HepG2 (cell line): ENCODE data around the gene SLC39A1. TPM values are rescaled to one million over a fixed set of nuclear protein-coding genes. Genes with fewer than 3 reads are reported as not detected.

Experiments used
- FOXC1 ChIP-seq: sonication (generic); formaldehyde crosslinking; IDR thresholded peaks from 2 replicates; pipeline ENCODE4 v1.8.0; 2022; ENCODE audit warnings: mild to moderate bottlenecking, missing genetic modification reagents, borderline replicate concordance
- GZF1 ChIP-seq: sonication (generic); formaldehyde crosslinking; IDR thresholded peaks from 2 replicates; pipeline ENCODE4 v1.5.1; 2020; ENCODE audit warnings: mild to moderate bottlenecking, missing genetic modification reagents
- HMG20B ChIP-seq: conservative IDR thresholded peaks from 2 replicates; pipeline ENCODE4 v1.6.1; 2016; ENCODE audit warnings: missing genetic modification reagents, missing compliant biosample characterization
- IRX3 ChIP-seq: sonication (generic); formaldehyde crosslinking; IDR thresholded peaks from 2 replicates; pipeline ENCODE4 v1.8.1; 2023; ENCODE audit warnings: mild to moderate bottlenecking, low read depth, missing genetic modification reagents, borderline replicate concordance
- MED8 ChIP-seq: sonication (generic); formaldehyde crosslinking; IDR thresholded peaks from 2 replicates; pipeline ENCODE4 v1.8.1; 2023; ENCODE audit warnings: mild to moderate bottlenecking, missing genetic modification reagents; ENCODE audit not compliant: insufficient replicate concordance
- PHF21A ChIP-seq: sonication (generic); formaldehyde crosslinking; IDR thresholded peaks from 2 replicates; pipeline ENCODE4 v1.5.0; 2020; ENCODE audit warnings: mild to moderate bottlenecking, missing genetic modification reagents
- RNF2 ChIP-seq: fragments of 450-650 bp; conservative IDR thresholded peaks from 2 replicates; pipeline ENCODE4 v1.6.1; 2016; ENCODE audit warnings: low read depth
- SMC3 ChIP-seq: IDR thresholded peaks from 2 replicates; pipeline ENCODE4 v1.6.1; 2011; ENCODE audit warnings: low read length, improper control_type of control experiment
- YEATS2 ChIP-seq: sonication (generic); formaldehyde crosslinking; IDR thresholded peaks from 2 replicates; pipeline ENCODE4 v1.4.0; 2020; ENCODE audit warnings: missing genetic modification reagents, borderline replicate concordance
- ZBTB7A ChIP-seq: sonication (generic); formaldehyde crosslinking; IDR thresholded peaks from 2 replicates; pipeline ENCODE4 v1.8.0; 2022; ENCODE audit warnings: mild to moderate bottlenecking, missing genetic modification reagents
- ZIK1 ChIP-seq: sonication (generic); formaldehyde crosslinking; IDR thresholded peaks from 2 replicates; pipeline ENCODE4 v1.5.0; 2020; ENCODE audit warnings: mild to moderate bottlenecking, low read depth, missing genetic modification reagents, borderline replicate concordance
- ZNF234 ChIP-seq: sonication (generic); formaldehyde crosslinking; conservative IDR thresholded peaks from 2 replicates; pipeline ENCODE4 v1.5.1; 2020; ENCODE audit warnings: mild to moderate bottlenecking, missing genetic modification reagents
- polyA plus RNA-seq, 8 experiments: library from polyadenylated mRNA; depleted of rRNA in 3 of 8; stranded (reverse) in 7 of 8; unstranded in 1 of 8; fragments of >200 nt; fragmentation: Illumina TruSeq in 4 of 8; extraction: Trizol in 4 of 8; gene quantifications; 2 replicates each; pipeline versions ENCODE4 v1.2.1 to v1.2.3, GENCODE V29; 2011 to 2016; ENCODE audit warnings: low read depth in 4 of 8, missing spikeins in 1 of 8, mixed read lengths in 1 of 8; ENCODE audit not compliant: insufficient read depth in 1 of 8
- total RNA-seq, 5 experiments: library from RNA; depleted of rRNA; stranded (reverse); fragments of >200 nt; fragmentation: Illumina TruSeq; extraction: Trizol; gene quantifications; 2 replicates each; pipeline ENCODE4 v1.2.3, GENCODE V29; 2016; ENCODE audit warnings: low read depth in 1 of 5
- TF ChIP-seq, protein P1 (sequence below): sonication (generic); formaldehyde crosslinking; IDR thresholded peaks from 2 replicates; pipeline ENCODE4 v1.9.0; 2021; ENCODE audit warnings: missing genetic modification reagents, borderline replicate concordance
- TF ChIP-seq, protein P2 (sequence below): sonication (generic); formaldehyde crosslinking; IDR thresholded peaks from 2 replicates; pipeline ENCODE4 v1.5.0; 2020; ENCODE audit warnings: missing genetic modification reagents
- TF ChIP-seq, protein P3 (sequence below): sonication (generic); formaldehyde crosslinking; conservative IDR thresholded peaks from 2 replicates; pipeline ENCODE4 v1.4.0; 2020; ENCODE audit warnings: missing genetic modification reagents
- TF ChIP-seq, protein P4 (sequence below): sonication (generic); formaldehyde crosslinking; IDR thresholded peaks from 2 replicates; pipeline ENCODE4 v1.4.0; 2020; ENCODE audit warnings: mild to moderate bottlenecking, missing genetic modification reagents, borderline replicate concordance
- TF ChIP-seq, protein P5 (sequence below): sonication (generic); formaldehyde crosslinking; IDR thresholded peaks from 2 replicates; pipeline ENCODE4 v1.9.0; 2021; ENCODE audit warnings: missing genetic modification reagents, mild to moderate bottlenecking, borderline replicate concordance
- TF ChIP-seq, protein P6 (sequence below): sonication (generic); formaldehyde crosslinking; IDR thresholded peaks from 2 replicates; pipeline ENCODE4 v1.9.0; 2021; ENCODE audit warnings: missing genetic modification reagents, mild to moderate bottlenecking, borderline replicate concordance

The SLC39A1 gene
- total and polyA plus RNA-seq, 2 of the 13 experiments (the other 11 are each of a cell fraction or from before 2014, with no cell fraction given), result 71.2 to 78.4 TPM

DNA sequence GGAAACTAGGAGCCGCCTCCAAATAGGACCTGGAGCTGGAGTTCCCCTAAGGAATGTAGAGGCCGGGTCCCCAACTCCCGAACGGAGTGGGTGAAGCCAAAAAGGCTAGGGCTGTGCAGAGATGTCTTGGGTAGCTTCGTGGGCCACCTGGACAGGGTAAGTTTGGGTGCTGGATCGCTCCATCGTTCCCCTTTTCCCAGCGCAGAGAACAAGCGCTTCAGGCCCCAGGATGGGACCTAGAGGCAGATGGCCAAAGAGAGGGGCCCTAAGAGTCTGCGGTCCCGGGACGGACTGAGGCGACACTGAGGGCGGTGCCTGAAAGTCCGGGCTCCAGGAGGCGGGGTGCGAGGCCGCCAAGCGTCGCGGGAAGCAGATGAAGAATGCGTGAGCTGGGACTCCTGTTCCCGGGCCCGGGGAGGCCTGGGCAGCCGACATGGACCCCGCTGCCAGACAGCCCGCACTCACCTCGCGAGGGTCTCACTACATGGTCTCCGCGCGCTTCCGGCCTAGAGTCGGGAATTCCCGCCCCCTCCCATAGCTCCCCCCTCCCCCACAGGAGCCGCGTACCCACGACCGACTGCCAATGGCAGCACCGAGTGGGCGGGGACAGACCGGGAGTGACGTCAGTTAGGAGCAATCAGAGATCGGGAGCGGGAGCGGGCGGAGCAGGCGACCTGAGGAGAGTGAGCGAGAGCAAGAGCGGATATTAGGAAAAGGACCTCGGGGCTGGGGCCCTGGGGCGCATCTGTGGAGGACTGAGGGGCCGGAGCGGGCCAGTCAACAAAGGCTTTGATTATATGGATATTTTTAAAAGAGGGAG is at the start of gene SLC39A1 (continued):
- TF ChIP-seq, protein P1, sequence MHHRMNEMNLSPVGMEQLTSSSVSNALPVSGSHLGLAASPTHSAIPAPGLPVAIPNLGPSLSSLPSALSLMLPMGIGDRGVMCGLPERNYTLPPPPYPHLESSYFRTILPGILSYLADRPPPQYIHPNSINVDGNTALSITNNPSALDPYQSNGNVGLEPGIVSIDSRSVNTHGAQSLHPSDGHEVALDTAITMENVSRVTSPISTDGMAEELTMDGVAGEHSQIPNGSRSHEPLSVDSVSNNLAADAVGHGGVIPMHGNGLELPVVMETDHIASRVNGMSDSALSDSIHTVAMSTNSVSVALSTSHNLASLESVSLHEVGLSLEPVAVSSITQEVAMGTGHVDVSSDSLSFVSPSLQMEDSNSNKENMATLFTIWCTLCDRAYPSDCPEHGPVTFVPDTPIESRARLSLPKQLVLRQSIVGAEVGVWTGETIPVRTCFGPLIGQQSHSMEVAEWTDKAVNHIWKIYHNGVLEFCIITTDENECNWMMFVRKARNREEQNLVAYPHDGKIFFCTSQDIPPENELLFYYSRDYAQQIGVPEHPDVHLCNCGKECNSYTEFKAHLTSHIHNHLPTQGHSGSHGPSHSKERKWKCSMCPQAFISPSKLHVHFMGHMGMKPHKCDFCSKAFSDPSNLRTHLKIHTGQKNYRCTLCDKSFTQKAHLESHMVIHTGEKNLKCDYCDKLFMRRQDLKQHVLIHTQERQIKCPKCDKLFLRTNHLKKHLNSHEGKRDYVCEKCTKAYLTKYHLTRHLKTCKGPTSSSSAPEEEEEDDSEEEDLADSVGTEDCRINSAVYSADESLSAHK (CRISPR knock-in tag), result no peak
- no peak for TF ChIP-seq MED8 (CRISPR knock-in tag)
- no peak for TF ChIP-seq HMG20B (CRISPR knock-in tag)
- TF ChIP-seq, protein P2, sequence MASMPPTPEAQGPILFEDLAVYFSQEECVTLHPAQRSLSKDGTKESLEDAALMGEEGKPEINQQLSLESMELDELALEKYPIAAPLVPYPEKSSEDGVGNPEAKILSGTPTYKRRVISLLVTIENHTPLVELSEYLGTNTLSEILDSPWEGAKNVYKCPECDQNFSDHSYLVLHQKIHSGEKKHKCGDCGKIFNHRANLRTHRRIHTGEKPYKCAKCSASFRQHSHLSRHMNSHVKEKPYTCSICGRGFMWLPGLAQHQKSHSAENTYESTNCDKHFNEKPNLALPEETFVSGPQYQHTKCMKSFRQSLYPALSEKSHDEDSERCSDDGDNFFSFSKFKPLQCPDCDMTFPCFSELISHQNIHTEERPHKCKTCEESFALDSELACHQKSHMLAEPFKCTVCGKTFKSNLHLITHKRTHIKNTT (CRISPR knock-in tag), result no peak
- TF ChIP-seq, protein P3, sequence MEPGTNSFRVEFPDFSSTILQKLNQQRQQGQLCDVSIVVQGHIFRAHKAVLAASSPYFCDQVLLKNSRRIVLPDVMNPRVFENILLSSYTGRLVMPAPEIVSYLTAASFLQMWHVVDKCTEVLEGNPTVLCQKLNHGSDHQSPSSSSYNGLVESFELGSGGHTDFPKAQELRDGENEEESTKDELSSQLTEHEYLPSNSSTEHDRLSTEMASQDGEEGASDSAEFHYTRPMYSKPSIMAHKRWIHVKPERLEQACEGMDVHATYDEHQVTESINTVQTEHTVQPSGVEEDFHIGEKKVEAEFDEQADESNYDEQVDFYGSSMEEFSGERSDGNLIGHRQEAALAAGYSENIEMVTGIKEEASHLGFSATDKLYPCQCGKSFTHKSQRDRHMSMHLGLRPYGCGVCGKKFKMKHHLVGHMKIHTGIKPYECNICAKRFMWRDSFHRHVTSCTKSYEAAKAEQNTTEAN (CRISPR knock-in tag), result peak; percentile 73; the same call in 1 of the 2 replicates
- TF ChIP-seq ZIK1 (CRISPR knock-in tag), result peak; percentile 49; the same call in 1 of the 2 replicates
- no peak; the same call in 1 of the 2 replicates for TF ChIP-seq YEATS2 (CRISPR knock-in tag)
- TF ChIP-seq SMC3, result no peak
- TF ChIP-seq RNF2, result no peak
- no peak for TF ChIP-seq GZF1 (CRISPR knock-in tag)
- TF ChIP-seq FOXC1 (CRISPR knock-in tag), result no peak; the same call in 1 of the 2 replicates
- TF ChIP-seq, protein P4, sequence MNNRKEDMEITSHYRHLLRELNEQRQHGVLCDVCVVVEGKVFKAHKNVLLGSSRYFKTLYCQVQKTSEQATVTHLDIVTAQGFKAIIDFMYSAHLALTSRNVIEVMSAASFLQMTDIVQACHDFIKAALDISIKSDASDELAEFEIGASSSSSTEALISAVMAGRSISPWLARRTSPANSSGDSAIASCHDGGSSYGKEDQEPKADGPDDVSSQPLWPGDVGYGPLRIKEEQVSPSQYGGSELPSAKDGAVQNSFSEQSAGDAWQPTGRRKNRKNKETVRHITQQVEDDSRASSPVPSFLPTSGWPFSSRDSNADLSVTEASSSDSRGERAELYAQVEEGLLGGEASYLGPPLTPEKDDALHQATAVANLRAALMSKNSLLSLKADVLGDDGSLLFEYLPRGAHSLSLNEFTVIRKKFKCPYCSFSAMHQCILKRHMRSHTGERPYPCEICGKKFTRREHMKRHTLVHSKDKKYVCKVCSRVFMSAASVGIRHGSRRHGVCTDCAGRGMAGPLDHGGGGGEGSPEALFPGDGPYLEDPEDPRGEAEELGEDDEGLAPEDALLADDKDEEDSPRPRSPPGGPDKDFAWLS (CRISPR knock-in tag), result no peak
- TF ChIP-seq ZBTB7A (CRISPR knock-in tag), result peak; percentile 90
- TF ChIP-seq, protein P5, sequence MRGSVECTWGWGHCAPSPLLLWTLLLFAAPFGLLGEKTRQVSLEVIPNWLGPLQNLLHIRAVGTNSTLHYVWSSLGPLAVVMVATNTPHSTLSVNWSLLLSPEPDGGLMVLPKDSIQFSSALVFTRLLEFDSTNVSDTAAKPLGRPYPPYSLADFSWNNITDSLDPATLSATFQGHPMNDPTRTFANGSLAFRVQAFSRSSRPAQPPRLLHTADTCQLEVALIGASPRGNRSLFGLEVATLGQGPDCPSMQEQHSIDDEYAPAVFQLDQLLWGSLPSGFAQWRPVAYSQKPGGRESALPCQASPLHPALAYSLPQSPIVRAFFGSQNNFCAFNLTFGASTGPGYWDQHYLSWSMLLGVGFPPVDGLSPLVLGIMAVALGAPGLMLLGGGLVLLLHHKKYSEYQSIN (CRISPR knock-in tag), result no peak
- TF ChIP-seq ZNF234 (CRISPR knock-in tag), result no peak
- TF ChIP-seq, protein P6, sequence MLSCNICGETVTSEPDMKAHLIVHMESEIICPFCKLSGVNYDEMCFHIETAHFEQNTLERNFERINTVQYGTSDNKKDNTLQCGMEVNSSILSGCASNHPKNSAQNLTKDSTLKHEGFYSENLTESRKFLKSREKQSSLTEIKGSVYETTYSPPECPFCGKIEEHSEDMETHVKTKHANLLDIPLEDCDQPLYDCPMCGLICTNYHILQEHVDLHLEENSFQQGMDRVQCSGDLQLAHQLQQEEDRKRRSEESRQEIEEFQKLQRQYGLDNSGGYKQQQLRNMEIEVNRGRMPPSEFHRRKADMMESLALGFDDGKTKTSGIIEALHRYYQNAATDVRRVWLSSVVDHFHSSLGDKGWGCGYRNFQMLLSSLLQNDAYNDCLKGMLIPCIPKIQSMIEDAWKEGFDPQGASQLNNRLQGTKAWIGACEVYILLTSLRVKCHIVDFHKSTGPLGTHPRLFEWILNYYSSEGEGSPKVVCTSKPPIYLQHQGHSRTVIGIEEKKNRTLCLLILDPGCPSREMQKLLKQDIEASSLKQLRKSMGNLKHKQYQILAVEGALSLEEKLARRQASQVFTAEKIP (CRISPR knock-in tag), result no peak
- TF ChIP-seq IRX3 (CRISPR knock-in tag), result no peak
- TF ChIP-seq PHF21A, result no peak; the same call in 1 of the 2 replicates
